AG09309 (cell line): ENCODE data around the gene LEO1.

ENCODE experiments used
- DNase-seq: peaks from one replicate; pipeline ENCODE4 v3.0.0-alpha.2; 2010; ENCODE audit warnings: low read depth
- H3K4me3 ChIP-seq: 2 replicates; pipeline ENCODE4 v1.5.1; 2011; ENCODE audit warnings: mild to moderate bottlenecking, low read depth, low read length, moderate library complexity; ENCODE audit not compliant: control insufficient read depth
- TF ChIP-seq, protein P1 (sequence below): IDR thresholded peaks from 2 replicates; pipeline ENCODE4 v1.5.1; 2011; ENCODE audit warnings: mild to moderate bottlenecking, low read depth, low read length, inconsistent platforms; ENCODE audit not compliant: insufficient read depth, control insufficient read depth; ENCODE audit errors: missing control alignments

Gene LEO1

DNA sequence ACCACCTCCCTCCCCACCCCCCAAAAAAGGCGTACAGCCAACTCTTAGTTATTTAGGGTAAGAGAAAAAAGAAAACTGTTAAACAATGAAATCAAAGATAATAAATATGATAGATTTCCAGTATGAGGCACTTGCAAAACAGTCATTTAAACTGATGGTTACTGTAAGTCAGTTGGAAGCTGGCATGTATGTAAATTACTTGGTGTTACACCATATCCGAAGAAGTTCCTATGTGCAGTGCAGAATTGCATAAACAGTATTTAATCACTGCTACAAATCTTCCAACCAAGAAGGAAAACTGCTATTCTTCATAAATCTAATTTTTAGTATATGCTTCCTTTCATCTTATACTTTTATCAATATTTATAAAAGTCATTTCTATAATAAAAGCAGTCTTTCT, 62.0 kb downstream of the LEO1 start:
- no peak overlapping the region for H3K4me3 ChIP-seq
- TF ChIP-seq, protein P1, sequence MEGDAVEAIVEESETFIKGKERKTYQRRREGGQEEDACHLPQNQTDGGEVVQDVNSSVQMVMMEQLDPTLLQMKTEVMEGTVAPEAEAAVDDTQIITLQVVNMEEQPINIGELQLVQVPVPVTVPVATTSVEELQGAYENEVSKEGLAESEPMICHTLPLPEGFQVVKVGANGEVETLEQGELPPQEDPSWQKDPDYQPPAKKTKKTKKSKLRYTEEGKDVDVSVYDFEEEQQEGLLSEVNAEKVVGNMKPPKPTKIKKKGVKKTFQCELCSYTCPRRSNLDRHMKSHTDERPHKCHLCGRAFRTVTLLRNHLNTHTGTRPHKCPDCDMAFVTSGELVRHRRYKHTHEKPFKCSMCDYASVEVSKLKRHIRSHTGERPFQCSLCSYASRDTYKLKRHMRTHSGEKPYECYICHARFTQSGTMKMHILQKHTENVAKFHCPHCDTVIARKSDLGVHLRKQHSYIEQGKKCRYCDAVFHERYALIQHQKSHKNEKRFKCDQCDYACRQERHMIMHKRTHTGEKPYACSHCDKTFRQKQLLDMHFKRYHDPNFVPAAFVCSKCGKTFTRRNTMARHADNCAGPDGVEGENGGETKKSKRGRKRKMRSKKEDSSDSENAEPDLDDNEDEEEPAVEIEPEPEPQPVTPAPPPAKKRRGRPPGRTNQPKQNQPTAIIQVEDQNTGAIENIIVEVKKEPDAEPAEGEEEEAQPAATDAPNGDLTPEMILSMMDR, result no peak
- no peak for DNase-seq

DNA sequence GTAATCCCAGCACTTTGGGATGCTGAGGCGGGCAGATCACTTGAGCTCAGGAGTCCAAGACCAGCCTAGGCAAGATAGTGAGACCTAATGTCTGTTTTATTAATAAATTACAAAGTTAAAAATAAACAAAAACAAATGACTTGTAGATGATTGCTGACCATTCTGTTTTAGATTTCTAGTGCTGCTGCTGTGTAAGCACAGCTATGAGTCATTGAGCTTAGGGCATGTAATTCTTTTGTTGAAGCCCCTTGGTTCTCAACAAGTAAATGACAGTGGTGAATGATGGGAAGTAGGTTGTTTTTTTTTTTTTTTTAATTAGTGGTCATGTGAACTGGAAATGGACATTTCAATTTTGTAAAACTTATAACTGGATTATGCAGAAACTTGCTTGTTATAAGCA, 63.3 kb downstream of the LEO1 start:
- H3K4me3 ChIP-seq, result no peak overlapping the region
- DNase-seq, result no peak
- TF ChIP-seq, protein P1, result no peak

DNA sequence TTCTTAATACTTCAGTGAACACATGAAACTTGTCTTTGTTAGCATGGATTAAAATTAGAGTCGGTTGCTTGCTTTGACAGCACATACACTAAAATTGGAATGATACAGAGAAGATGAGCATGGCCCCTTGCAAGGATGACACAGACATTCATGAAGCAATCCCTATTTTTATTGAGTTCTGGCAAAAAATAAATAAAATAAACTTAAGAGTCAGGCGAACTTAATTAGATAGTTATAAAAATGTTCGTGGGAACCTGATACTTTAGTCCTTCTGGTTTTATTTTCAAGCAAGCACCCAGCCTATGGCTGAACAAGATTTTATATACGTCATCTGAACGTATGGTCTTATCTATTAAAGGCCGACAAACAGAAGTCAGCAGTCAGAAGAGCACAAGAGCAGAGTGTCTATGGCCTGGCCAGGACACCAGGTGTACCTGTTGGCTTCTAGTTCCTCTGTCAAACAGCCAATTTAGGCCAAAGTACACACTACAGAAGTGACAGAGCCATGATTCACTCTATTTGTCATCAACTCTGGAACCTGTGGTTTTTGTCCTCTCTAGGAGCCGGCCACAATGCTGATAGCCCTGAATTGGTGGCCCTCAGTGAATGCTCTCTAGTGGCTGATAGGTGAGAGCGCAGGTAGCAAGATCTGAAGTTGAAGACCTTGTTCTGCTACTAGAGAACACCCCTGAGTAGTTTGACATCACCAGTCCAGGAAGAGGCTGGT, 64.3 kb downstream of the LEO1 start:
- DNase-seq, result no peak
- TF ChIP-seq, protein P1, result peak; percentile 8
- no peak overlapping the region for H3K4me3 ChIP-seq

DNA sequence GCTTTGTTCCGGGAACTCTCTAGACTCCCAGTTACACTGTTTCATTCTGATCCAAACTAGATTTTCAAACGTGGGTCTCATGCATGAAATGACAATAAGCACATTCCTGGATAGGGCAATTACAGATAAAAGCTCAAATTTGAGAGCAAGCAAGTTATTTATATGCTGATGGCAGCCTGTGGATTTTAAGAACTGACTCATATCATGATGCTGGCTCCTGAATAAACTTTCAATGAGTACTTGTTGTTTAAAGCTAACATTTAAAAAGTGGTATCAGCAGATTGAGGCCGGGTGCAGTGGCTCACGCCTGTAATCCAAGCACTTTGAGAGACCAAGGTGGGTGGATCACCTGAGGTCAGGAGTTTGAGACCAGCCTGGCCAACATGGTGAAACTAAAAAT, 66.6 kb downstream of the LEO1 start:
- no peak for DNase-seq
- H3K4me3 ChIP-seq, result no peak overlapping the region
- TF ChIP-seq, protein P1, result no peak

DNA sequence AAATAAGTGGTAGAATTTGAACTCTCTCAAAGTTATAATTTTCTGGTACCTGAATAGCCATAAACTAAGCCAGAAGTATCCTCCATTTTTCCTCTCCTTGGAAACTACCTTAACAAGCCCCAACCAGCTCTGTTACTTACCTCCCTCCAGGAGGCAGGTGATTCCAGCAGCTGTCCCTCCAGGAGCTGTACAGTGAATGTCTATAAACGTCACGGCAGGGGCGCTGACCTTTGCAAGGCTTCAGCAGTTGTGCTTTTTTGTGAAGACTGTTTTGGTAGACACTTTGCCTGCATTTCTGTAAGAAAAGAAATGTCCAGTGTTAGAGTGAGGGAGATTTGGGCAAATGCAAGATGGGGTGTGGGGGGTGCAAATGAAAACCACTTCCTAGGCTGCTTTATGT, 67.2 kb downstream of the LEO1 start:
- no peak overlapping the region for H3K4me3 ChIP-seq
- DNase-seq, result no peak
- TF ChIP-seq, protein P1, result no peak

DNA sequence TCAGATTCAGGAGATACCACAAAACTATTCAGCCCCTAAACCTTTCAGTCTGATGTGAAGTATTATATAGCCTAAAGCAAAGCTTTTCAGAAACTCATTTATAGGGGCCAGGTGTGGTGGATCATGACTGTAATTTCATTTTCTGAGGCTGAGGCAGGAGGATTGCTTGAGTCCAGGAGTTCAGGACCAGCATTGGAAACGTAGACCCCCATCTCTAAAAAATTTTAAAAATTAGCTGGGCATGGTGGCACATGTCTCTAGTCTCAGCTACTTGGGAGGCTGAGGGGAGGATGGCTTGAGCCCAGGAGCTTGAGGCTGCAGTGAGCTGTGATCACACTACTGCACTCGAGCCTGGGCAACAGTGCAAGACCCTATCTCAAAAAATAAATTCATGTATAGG, 82.1 kb downstream of the LEO1 start:
- no peak for DNase-seq

More for the DNA sequence above, 82.1 kb downstream of the LEO1 start:
- H3K4me3 ChIP-seq, result no peak overlapping the region
- TF ChIP-seq, protein P1, result no peak
